Adrenal gland (tissue), 19 donors: ENCODE measurements around the gene KRTAP10-7. TPM values are rescaled to one million over a fixed set of nuclear protein-coding genes. Genes with fewer than 3 reads are reported as not detected.
"Not testable (repeated sequence)": the region's sequence is repeated elsewhere in the genome, so short reads cannot be mapped to it uniquely, and the experiment has no call there.

ENCODE experiments used
- DNase-seq, 7 donors: peaks; one replicate each; pipeline ENCODE4 v3.0.0-alpha.2; 2019 to 2020
- H3K27ac ChIP-seq, 5 donors: fragments of 200-600 bp; sonication (generic) in 4 of 5; 1 replicate in 3 of 5; 2 replicates in 2 of 5; pipeline versions ENCODE4 v1.5.1 to v1.8.0; 2016 to 2020; ENCODE audit warnings: mild to moderate bottlenecking in 1 of 5
- H3K27me3 ChIP-seq: fragments of 200-600 bp; 2 replicates; pipeline ENCODE4 v1.8.0; 2021
- H3K36me3 ChIP-seq, 2 donors: fragments of 200-600 bp; replicated peaks in 1 of 2; 1 replicate in 1 of 2; 2 replicates in 1 of 2; pipeline versions ENCODE4 v1.5.1 to v1.8.0; 2018 to 2022
- H3K4me1 ChIP-seq, 2 donors: fragments of 200-600 bp; replicated peaks in 1 of 2; 1 replicate in 1 of 2; 2 replicates in 1 of 2; pipeline versions ENCODE4 v1.5.1 to v1.8.0; 2018 to 2021
- H3K4me3 ChIP-seq, 4 donors: fragments of 200-600 bp; sonication (generic) in 3 of 4; one replicate each; pipeline ENCODE4 v1.5.1; 2016 to 2018
- H3K9me3 ChIP-seq, 3 donors: fragments of 200-600 bp; sonication (generic) in 1 of 3; replicated peaks in 1 of 3; 1 replicate in 2 of 3; 2 replicates in 1 of 3; pipeline versions ENCODE4 v1.5.1 to v1.8.0; 2016 to 2021
- POLR2A ChIP-seq, 2 donors: fragments of 450-650 bp; IDR thresholded peaks; one replicate each; pipeline ENCODE4 v1.6.1; 2017; ENCODE audit warnings: antibody characterized with exemption in 2 of 2, mild to moderate bottlenecking in 2 of 2, moderate library complexity in 1 of 2
- WGBS, 4 donors: extraction: QIAGEN DNeasy Blood & Tissue Kit in 2 of 4; methylation state at CpG; one replicate each; pipeline versions ENCODE4 v1.1.5 to v1.1.7; 2013 to 2017; 5-methylcytosine and 5-hydroxymethylcytosine counted together
- intact Hi-C, 2 donors: fragments of 100-400 bp; cut with DNase I; formaldehyde crosslinking; loops; one replicate each; pipeline versions ENCODE4 v1.14.1 to v1.15.0; 2022 to 2023
- long read RNA-seq, 10 donors: library from polyadenylated mRNA in 3 of 10; unstranded in 2 of 10; stranded (forward) in 1 of 10; transcript quantifications; one replicate each; pipeline ENCODE4 v2.0.0 and lab custom pipeline, GENCODE V29; 2021 to 2026
- polyA plus RNA-seq, 3 donors: library from polyadenylated mRNA; stranded (reverse); fragments of 200-250 nt in 2 of 3; fragments of 350-450 nt in 1 of 3; fragmentation: Illumina TruSeq in 1 of 3; extraction: RNeasy Lipid Tissue Mini Kit (QIAGEN cat#74804) in 1 of 3; gene quantifications; one replicate each; pipeline ENCODE4 v1.2.3, GENCODE V29; 2013 to 2014
- total RNA-seq, 9 donors: library from RNA; depleted of rRNA in 4 of 9; stranded (reverse); fragments of >200 nt in 4 of 9; fragments of 120-200 nt in 1 of 9; fragmentation: NEBNext Ultra II Directional in 1 of 9; extraction: Animal tissue kit (Norgen Biotek cat#: 25700) in 1 of 9; gene quantifications; one replicate each; pipeline versions ENCODE4 v1.1.0 to v1.2.4, GENCODE V29; 2013 to 2023
- TF ChIP-seq, protein P1 (sequence below), 6 experiments: fragments of 450-650 bp in 4 of 6; fragments of 200-600 bp in 2 of 6; sonication (generic) in 1 of 6; IDR thresholded peaks; 1 replicate in 5 of 6; 2 replicates in 1 of 6; pipeline versions ENCODE4 v1.5.1 to v1.8.0; 2016 to 2021; ENCODE audit warnings: antibody characterized with exemption in 6 of 6, mild to moderate bottlenecking in 2 of 6, moderate library complexity in 1 of 6
- donor health status: healthy with polysubstance abuse.
- donor health status: Bipolar disorder and iron deficiency.
- donor health status: DM: yes; HTN: yes; CAD: no.
- donor health status: DM: no; HTN: no; CAD: no.
- donor health status: DM: no; HTN: no; CAD: no.
- donor health status: DM: yes; HTN: yes; CAD: no.

KRTAP10-7 gene, protein sequence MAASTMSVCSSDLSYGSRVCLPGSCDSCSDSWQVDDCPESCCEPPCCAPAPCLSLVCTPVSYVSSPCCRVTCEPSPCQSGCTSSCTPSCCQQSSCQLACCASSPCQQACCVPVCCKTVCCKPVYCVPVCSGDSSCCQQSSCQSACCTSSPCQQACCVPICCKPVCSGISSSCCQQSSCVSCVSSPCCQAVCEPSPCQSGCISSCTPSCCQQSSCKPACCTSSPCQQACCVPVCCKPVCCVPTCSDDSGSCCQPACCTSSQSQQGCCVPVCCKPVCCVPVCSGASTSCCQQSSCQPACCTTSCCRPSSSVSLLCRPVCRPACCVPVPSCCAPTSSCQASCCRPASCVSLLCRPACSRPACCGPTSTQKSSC
- total RNA-seq (not detected), polyA plus RNA-seq (not detected)
- long read RNA-seq, donor 1, result 0 reads
- long read RNA-seq, donor 2, result 0 reads
- long read RNA-seq, donor 3, result 0 reads
- long read RNA-seq, donor 4, result 0 reads
- long read RNA-seq, donor 5, result 0 reads
- long read RNA-seq, donor 6, result 0 reads
- long read RNA-seq, donor 7, result 0 reads
- long read RNA-seq, donor 8, result 0 reads
- long read RNA-seq, donor 9, result 0 reads
- long read RNA-seq, donor 10, result 0 reads

DNA sequence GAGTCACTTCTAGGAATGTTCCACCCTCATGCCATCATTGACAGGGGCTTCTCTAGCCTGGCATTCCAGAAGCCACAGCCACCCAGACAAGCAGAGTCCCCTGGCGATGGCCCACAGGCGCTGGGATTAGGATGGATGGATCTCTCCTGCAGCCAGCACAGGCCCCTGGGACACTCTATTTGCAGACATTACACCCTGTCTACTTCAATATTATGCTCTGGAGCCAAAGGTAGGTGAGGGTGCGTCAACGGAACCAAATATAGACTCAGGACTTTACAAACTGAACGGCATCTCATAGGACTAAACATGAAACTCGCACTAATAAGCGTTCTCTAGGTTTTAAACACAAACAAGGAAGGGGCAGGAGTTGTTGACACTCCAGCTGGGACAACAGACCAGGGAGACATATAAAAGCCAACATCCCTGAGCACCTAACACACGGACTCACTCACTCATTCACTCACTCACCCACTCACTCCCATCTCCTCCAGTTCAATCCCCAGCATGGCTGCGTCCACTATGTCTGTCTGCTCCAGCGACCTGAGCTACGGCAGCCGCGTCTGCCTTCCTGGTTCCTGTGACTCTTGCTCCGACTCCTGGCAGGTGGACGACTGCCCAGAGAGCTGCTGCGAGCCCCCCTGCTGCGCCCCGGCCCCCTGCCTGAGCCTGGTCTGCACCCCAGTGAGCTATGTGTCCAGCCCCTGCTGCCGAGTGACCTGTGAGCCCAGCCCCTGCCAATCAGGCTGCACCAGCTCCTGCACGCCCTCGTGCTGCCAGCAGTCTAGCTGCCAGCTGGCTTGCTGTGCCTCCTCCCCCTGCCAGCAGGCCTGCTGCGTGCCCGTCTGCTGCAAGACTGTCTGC lies at the start of gene KRTAP10-7:
KRTAP10-7 (plus strand) TSS at position 480 of the 861 bp plus-strand sequence; CDS start at position 505, 25 bp downstream.
- H3K27me3 ChIP-seq, intact Hi-C loops, H3K9me3 ChIP-seq, H3K27ac ChIP-seq, DNase-seq, H3K36me3 ChIP-seq, H3K4me1 ChIP-seq, H3K4me3 ChIP-seq: not testable (repeated sequence)
- 62 to 71% (median 64%) methylated on average over 14 to 23 of the region's 23 CpGs for WGBS, 4 donors

DNA sequence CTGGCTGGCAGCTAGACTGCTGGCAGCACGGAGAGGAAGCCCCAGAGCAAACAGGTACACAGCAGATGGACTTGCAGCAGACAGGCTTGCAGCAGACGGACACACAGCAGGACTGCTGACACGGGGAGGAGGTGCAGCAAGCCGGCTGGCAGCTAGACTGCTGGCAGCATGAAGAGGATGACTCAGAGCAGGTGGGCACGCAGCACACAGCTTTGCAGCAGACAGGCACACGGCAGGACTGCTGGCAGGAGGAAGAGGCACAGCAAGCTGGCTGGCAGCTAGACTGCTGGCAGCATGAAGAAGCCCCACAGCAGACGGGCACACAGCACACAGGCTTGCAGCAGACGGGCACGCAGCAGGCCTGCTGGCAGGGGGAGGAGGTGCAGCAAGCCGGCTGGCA lies 49.6 kb upstream of the KRTAP10-7 start:
- Histone ChIP-seq H3K9me3 (peaks cover 0 to 8% (median 0%) of the 10 kb centered on the region in 3 donors), H3K27me3 (peaks cover 7% of the 10 kb centered on the region), H3K27ac (no peak overlapping the region), H3K4me1 (no peaks in the 10 kb centered on the region), H3K4me3 (no peak overlapping the region), H3K36me3 (no peaks in the 10 kb centered on the region)
- peak in 1 of 7 donors; percentile 13 for DNase-seq
- WGBS, 4 donors, result 48 to 54% (median 54%) methylated on average over 6 to 10 of the region's 10 CpGs; no CpG with 5 or more reads in 1 of the 4 donors
- intact Hi-C loops, result loop anchor here in 1 of 2 donors (10.0 kb wide), 1 partner anchor 204 kb away; no protein-coding TSS in a partner anchor
- no peak for TF ChIP-seq POLR2A (IDR thresholded peaks at IDR 0.05)
- TF ChIP-seq, protein P1, sequence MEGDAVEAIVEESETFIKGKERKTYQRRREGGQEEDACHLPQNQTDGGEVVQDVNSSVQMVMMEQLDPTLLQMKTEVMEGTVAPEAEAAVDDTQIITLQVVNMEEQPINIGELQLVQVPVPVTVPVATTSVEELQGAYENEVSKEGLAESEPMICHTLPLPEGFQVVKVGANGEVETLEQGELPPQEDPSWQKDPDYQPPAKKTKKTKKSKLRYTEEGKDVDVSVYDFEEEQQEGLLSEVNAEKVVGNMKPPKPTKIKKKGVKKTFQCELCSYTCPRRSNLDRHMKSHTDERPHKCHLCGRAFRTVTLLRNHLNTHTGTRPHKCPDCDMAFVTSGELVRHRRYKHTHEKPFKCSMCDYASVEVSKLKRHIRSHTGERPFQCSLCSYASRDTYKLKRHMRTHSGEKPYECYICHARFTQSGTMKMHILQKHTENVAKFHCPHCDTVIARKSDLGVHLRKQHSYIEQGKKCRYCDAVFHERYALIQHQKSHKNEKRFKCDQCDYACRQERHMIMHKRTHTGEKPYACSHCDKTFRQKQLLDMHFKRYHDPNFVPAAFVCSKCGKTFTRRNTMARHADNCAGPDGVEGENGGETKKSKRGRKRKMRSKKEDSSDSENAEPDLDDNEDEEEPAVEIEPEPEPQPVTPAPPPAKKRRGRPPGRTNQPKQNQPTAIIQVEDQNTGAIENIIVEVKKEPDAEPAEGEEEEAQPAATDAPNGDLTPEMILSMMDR (IDR thresholded peaks at IDR 0.05), result no peak

DNA sequence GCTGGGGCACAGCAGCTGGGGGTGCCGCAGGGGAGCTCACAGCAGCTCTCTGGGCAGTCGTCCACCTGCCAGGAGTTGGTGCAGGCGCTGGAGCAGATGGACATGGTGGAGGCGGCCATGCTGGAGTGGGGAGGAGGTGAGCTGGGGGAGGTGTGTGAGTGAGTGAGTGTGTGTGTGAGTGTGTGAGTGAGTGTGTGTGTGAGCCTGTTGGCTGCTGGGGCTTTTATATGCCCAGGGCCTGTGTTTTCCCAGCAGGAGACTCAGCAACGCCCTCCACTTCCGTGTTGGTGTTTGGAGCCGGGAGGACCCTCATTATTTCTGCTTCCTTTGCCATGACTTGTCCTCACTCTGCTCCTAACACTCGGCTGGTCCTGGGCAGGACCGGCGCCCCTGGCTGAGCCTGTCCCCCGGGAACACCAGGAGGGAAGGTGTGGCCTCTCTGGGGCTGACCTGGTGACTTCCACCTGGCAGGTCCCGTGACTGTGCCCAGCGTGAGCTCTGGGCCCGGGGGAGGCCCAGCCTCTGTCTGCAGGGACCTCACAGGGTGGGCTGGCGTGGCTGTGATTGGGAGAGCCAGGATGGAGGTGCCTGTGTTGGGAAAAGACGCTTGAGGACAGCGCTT lies 48.9 kb upstream of the KRTAP10-7 start, which contains the start of gene KRTAP10-2:
KRTAP10-2 (minus strand) TSS at position 166 of the 622 bp plus-strand sequence; CDS start at position 119, 47 bp downstream.
- TF ChIP-seq POLR2A (IDR thresholded peaks at IDR 0.05), result no peak
- TF ChIP-seq, protein P1 (IDR thresholded peaks at IDR 0.05), result no peak
- H3K27ac ChIP-seq, result no peak within 1 kb of the TSS
- H3K9me3 ChIP-seq, result peaks cover 0 to 8% (median 0%) of the 10 kb centered on the region in 3 donors
- H3K36me3 ChIP-seq, result no peaks in the 10 kb centered on the region
- DNase-seq, result peak in 1 of 7 donors; percentile 11
- WGBS, 4 donors, result 57 to 66% (median 63%) methylated on average over 14 to 17 of the region's 17 CpGs
- H3K27me3 ChIP-seq, result peaks cover 14% of the 10 kb centered on the region
- no peak within 1 kb of the TSS for H3K4me3 ChIP-seq
- no peaks in the 10 kb centered on the region for H3K4me1 ChIP-seq
- intact Hi-C loops, result loop anchor here in 1 of 2 donors (10.0 kb wide), 1 partner anchor 203 kb away; no protein-coding TSS in a partner anchor

DNA sequence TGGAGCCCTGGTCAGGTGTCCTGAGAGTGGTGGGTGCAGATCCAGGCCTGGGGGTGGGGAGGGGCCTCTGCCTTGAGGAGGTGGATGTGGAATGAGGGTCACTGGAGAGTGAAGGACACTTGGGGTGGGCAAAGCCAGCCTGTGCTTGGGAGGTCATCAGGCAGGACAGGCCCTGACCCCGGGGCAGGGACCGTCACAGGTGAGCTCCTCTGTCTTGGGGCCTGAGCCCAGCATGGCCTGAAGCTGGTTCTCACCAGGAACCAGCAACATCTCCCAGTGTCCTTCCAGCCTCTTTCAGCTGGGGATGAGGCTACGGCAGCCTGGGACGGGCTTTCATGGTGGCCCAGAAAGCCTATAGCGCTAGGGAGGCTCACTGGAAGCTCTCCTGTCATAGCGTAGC lies 48.3 kb upstream of the KRTAP10-7 start:
- 81 to 95% (median 90%) methylated on average over 2 to 6 of the region's 6 CpGs for WGBS, 4 donors
- Histone ChIP-seq H3K27me3 (peaks cover 15% of the 10 kb centered on the region), H3K27ac (no peak overlapping the region), H3K9me3 (peaks cover 0 to 2% (median 0%) of the 10 kb centered on the region in 3 donors), H3K4me3 (no peak overlapping the region), H3K4me1 (no peaks in the 10 kb centered on the region), H3K36me3 (no peaks in the 10 kb centered on the region)
- DNase-seq, result no peak
- no peak for TF ChIP-seq POLR2A (IDR thresholded peaks at IDR 0.05)
- TF ChIP-seq, protein P1 (IDR thresholded peaks at IDR 0.05), result no peak
- intact Hi-C loops, result loop anchor here in 1 of 2 donors (10.0 kb wide), 1 partner anchor 203 kb away; no protein-coding TSS in a partner anchor
